ENCODE data around the gene MYO15B.

Gene MYO15B

DNA sequence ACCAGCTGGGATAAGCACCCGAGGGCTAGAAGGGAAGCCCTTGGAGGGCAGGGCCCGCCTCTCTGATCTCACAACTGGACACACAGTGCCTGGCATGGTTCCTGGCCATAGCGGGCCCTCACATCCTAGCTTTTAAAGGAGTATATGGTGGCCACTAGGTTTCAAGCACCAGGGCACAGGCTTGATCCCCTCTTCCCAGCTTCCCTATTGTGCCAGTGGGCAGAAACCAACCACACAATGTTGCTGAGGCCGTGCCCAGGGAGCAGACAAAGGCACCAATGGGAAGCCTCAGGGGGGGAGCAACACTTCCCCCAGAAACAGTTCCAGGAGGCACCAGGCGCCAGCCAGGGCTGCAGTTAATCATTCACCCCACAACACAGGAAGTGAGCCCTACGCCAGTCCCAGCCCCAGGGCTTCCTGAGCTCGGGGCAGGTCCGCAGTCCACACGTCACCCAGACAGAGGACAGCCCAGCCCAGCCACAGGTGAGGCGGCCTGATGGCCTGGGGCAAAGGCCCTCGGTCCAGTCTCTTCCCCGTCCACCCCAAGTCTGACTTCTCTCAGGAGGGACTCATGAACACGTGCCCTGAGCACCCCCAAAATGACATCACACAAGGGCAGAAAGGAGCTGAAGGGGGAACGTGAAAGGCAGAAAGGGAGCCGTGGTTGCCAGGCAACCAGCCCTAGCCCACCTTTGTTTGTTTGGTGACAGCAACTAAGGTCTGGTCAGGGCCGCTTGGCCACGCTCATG, 58.5 kb downstream of the MYO15B start:
- no CpG with 5 or more reads among the region's 17 CpGs for WGBS (ENCODE audit: insufficient coverage, insufficient read length)
- no peak for DNase-seq (ENCODE audit: low read depth, low spot score)
- H3K27ac ChIP-seq (ENCODE audit: low read length) = no peak overlapping the region
- H3K36me3 ChIP-seq (ENCODE audit: control insufficient read depth, insufficient read depth, low read length) = peaks cover 9% of the 10 kb centered on the region
- H3K4me1 ChIP-seq (ENCODE audit: control insufficient read depth, insufficient read depth, low read length) = peaks cover 11% of the 10 kb centered on the region; the same call in 1 of the 2 replicates
- H3K4me3 ChIP-seq (ENCODE audit: low read length) = no peak overlapping the region
- H3K27me3 ChIP-seq (ENCODE audit: control insufficient read depth, insufficient read depth, low read length) = no peaks in the 10 kb centered on the region
- H3K9me3 ChIP-seq (ENCODE audit: control insufficient read depth, insufficient read depth, low read length) = no peaks in the 10 kb centered on the region

DNA sequence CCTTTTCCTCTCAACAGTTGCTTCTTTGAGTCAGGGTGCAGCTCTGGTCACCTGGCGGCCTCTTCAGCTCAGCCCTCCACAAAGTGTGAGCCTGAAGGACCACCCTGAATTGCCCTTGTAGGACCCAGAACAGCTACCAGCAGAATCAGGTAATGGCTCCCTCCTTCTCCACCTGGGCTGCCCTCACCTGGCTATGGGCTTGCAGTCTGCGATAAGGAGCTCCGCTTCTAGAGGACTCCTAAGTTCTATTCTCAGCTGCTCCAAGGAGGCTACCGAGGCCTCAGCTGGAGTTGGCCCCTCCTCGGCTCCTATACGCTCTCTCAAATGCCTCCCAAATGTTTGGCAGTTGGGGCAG, 59.0 kb downstream of the MYO15B start:
- Histone ChIP-seq H3K36me3 (ENCODE audit: control insufficient read depth, insufficient read depth, low read length) (peaks cover 9% of the 10 kb centered on the region), H3K4me1 (ENCODE audit: control insufficient read depth, insufficient read depth, low read length) (peaks cover 11% of the 10 kb centered on the region; the same call in 1 of the 2 replicates), H3K9me3 (ENCODE audit: control insufficient read depth, insufficient read depth, low read length) (no peaks in the 10 kb centered on the region), H3K27ac (ENCODE audit: low read length) (no peak overlapping the region), H3K4me3 (ENCODE audit: low read length) (no peak overlapping the region), H3K27me3 (ENCODE audit: control insufficient read depth, insufficient read depth, low read length) (no peaks in the 10 kb centered on the region)
- DNase-seq (ENCODE audit: low read depth, low spot score) = no peak
- WGBS (ENCODE audit: insufficient coverage, insufficient read length) = no CpG with 5 or more reads among the region's 6 CpGs

DNA sequence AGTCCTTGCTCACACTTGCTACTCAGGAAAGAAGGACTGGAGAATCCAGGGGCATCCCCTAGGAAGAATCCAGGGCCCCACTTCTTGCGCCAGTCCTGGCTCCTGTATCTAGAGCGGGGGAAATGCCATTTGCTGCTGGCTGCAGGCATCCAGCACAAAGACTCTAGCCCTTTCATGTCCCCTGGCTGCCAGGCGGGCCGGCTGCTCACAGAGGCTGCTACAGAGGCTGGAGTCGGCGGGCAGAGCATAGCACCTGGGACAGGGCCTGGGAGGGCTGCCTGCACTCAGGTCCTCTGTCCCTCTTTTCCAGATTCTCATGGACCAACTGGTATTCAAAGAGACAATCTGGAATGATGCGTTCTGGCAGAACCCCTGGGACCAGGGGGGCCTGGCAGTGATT, 59.5 kb downstream of the MYO15B start:
- peaks cover 11% of the 10 kb centered on the region; the same call in 1 of the 2 replicates for H3K4me1 ChIP-seq (ENCODE audit: control insufficient read depth, insufficient read depth, low read length)
- no peak overlapping the region for H3K27ac ChIP-seq (ENCODE audit: low read length)
- no peak for DNase-seq (ENCODE audit: low read depth, low spot score)
- H3K9me3 ChIP-seq (ENCODE audit: control insufficient read depth, insufficient read depth, low read length) = no peaks in the 10 kb centered on the region
- peaks cover 9% of the 10 kb centered on the region for H3K36me3 ChIP-seq (ENCODE audit: control insufficient read depth, insufficient read depth, low read length)
- H3K4me3 ChIP-seq (ENCODE audit: low read length) = no peak overlapping the region
- WGBS (ENCODE audit: insufficient coverage, insufficient read length) = no CpG with 5 or more reads among the region's 7 CpGs
- H3K27me3 ChIP-seq (ENCODE audit: control insufficient read depth, insufficient read depth, low read length) = no peaks in the 10 kb centered on the region

DNA sequence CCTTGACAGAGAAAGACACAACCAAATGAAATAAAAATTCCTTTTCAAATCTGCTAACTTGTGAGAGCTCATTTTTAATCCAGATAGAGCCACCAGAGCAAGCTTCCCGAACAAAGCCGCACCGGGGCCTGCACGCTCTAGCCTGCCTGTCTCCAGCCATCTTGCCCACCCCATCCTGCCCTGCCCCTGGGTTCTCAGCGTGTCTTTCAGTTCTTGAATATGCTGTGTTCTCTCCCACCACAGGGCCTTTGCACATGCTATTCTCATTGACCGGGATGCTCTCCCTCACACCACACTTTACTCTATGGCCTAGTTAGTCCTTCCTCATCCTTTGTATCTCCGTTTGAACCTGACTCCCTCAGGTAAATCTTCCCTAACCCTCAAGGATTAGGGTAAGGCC, 60.3 kb downstream of the MYO15B start:
- no CpG with 5 or more reads among the region's 7 CpGs for WGBS (ENCODE audit: insufficient coverage, insufficient read length)
- H3K27me3 ChIP-seq (ENCODE audit: control insufficient read depth, insufficient read depth, low read length) = no peaks in the 10 kb centered on the region
- DNase-seq (ENCODE audit: low read depth, low spot score) = no peak
- H3K36me3 ChIP-seq (ENCODE audit: control insufficient read depth, insufficient read depth, low read length) = peaks cover 12% of the 10 kb centered on the region
- no peaks in the 10 kb centered on the region for H3K9me3 ChIP-seq (ENCODE audit: control insufficient read depth, insufficient read depth, low read length)
- H3K4me1 ChIP-seq (ENCODE audit: control insufficient read depth, insufficient read depth, low read length) = peaks cover 8% of the 10 kb centered on the region; the same call in 1 of the 2 replicates
- H3K27ac ChIP-seq (ENCODE audit: low read length) = no peak overlapping the region
- H3K4me3 ChIP-seq (ENCODE audit: low read length) = no peak overlapping the region

DNA sequence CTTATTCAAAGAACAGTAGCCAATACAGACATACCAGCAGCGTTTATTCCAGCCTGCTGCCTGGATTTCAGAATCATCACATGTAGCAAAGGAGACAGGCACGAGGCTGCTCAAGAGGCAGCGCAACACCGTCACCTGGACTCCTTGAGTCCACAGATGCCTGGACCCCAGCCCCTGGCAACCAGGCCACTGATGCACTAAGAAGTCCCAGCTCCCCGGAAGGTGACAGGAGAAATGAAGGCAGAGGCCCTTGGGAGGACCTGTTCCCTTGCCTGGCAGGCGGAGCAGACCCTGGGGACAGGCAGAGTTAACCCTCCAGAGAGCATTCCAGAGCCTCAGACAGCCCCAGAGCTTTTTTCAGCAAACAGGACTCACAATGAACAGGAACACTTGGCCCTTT, 62.1 kb downstream of the MYO15B start:
- Histone ChIP-seq H3K27ac (ENCODE audit: low read length) (no peak overlapping the region), H3K4me3 (ENCODE audit: low read length) (no peak overlapping the region), H3K36me3 (ENCODE audit: control insufficient read depth, insufficient read depth, low read length) (peaks cover 12% of the 10 kb centered on the region), H3K9me3 (ENCODE audit: control insufficient read depth, insufficient read depth, low read length) (no peaks in the 10 kb centered on the region), H3K4me1 (ENCODE audit: control insufficient read depth, insufficient read depth, low read length) (0 out of 2 replicates have a peak, but pooled peaks cover 1% of the 10 kb centered on the region), H3K27me3 (ENCODE audit: control insufficient read depth, insufficient read depth, low read length) (no peaks in the 10 kb centered on the region)
- no peak for DNase-seq (ENCODE audit: low read depth, low spot score)
- no CpG with 5 or more reads among the region's 6 CpGs for WGBS (ENCODE audit: insufficient coverage, insufficient read length)

DNA sequence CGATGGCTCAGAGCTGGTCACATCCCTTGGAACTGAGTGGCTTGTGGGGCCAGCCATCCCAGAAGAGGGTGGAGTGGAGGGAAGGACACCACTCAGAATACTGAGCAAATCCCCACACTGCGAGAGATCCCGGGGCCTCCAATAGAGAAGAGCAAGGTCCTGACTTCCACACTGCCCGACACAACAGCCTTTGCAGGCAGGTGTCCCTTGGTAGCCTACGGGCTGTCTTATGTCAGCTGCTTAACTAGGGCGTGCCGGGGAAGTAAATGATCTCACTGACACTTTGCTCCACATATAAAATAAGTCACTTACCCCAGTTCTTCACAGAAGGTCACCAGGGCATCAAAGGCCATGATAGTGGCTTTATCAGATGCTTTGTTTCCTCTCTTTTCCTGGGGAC, 63.3 kb downstream of the MYO15B start:
- Histone ChIP-seq H3K27me3 (ENCODE audit: control insufficient read depth, insufficient read depth, low read length) (no peaks in the 10 kb centered on the region), H3K4me3 (ENCODE audit: low read length) (no peak overlapping the region), H3K9me3 (ENCODE audit: control insufficient read depth, insufficient read depth, low read length) (no peaks in the 10 kb centered on the region), H3K36me3 (ENCODE audit: control insufficient read depth, insufficient read depth, low read length) (peaks cover 12% of the 10 kb centered on the region), H3K27ac (ENCODE audit: low read length) (no peak overlapping the region), H3K4me1 (ENCODE audit: control insufficient read depth, insufficient read depth, low read length) (0 out of 2 replicates have a peak, but pooled peaks cover 1% of the 10 kb centered on the region)
- WGBS (ENCODE audit: insufficient coverage, insufficient read length) = no CpG with 5 or more reads among the region's 7 CpGs
- no peak for DNase-seq (ENCODE audit: low read depth, low spot score)

DNA sequence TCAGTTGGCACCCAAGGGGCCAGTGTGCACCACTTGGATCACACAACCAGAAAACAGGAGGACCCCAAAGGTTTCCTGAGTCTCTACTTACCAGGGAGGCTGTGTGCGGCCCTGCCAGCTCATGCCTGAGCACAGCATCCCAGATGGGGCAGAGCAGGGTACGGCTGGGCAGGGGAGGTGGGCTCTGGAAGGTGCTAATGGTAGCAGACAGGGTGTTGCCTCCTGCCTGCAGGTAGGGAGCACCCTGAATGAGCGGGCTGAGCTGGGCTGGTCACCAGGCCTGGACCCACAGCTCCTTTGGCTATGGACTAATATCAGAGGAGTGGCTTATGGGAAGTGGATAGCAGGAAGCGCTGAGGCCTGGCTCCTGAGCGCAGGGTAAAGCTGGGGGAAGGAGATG, 64.7 kb downstream of the MYO15B start:
- peaks cover 15% of the 10 kb centered on the region for H3K36me3 ChIP-seq (ENCODE audit: control insufficient read depth, insufficient read depth, low read length)
- no peak overlapping the region for H3K27ac ChIP-seq (ENCODE audit: low read length)
- no peak overlapping the region for H3K4me3 ChIP-seq (ENCODE audit: low read length)
- no peaks in the 10 kb centered on the region for H3K27me3 ChIP-seq (ENCODE audit: control insufficient read depth, insufficient read depth, low read length)
- H3K9me3 ChIP-seq (ENCODE audit: control insufficient read depth, insufficient read depth, low read length) = no peaks in the 10 kb centered on the region
- H3K4me1 ChIP-seq (ENCODE audit: control insufficient read depth, insufficient read depth, low read length) = no peaks in the 10 kb centered on the region
- DNase-seq (ENCODE audit: low read depth, low spot score) = no peak
- no CpG with 5 or more reads among the region's 5 CpGs for WGBS (ENCODE audit: insufficient coverage, insufficient read length)

DNA sequence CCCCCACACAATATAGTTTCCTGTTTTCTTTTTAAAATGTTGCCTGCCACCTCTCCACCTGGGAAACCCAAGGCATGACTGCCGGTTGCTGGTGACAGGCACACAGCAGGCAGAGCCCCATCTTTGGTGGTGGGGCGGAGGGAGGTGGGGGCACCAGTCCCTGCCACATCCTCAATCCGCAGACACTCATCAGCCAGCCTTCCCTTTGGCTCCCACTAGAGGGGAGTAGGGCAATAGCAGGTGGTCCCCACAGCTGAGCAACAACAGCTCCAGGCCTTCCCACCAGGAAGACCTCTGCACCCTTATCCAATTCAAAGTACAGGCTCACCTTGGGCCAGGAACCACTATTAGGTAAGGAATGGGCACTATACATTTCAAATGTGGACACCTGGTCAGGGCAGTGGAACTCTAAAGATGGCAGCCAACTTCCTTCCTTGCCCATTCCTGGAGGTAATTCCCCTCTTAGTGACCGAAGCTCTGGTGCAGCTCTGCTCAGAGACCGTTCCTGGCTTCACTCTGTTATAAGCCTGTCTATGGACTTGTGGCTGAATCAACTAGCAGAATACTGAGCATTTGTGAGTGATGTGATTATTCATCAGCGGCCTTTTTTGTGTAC, 65.4 kb downstream of the MYO15B start:
- Histone ChIP-seq H3K4me3 (ENCODE audit: low read length) (no peak overlapping the region), H3K27me3 (ENCODE audit: control insufficient read depth, insufficient read depth, low read length) (no peaks in the 10 kb centered on the region), H3K9me3 (ENCODE audit: control insufficient read depth, insufficient read depth, low read length) (no peaks in the 10 kb centered on the region), H3K27ac (ENCODE audit: low read length) (no peak overlapping the region), H3K4me1 (ENCODE audit: control insufficient read depth, insufficient read depth, low read length) (no peaks in the 10 kb centered on the region), H3K36me3 (ENCODE audit: control insufficient read depth, insufficient read depth, low read length) (peaks cover 14% of the 10 kb centered on the region; the same call in 1 of the 2 replicates)
- no CpG with 5 or more reads among the region's 6 CpGs for WGBS (ENCODE audit: insufficient coverage, insufficient read length)
- no peak for DNase-seq (ENCODE audit: low read depth, low spot score)

DNA sequence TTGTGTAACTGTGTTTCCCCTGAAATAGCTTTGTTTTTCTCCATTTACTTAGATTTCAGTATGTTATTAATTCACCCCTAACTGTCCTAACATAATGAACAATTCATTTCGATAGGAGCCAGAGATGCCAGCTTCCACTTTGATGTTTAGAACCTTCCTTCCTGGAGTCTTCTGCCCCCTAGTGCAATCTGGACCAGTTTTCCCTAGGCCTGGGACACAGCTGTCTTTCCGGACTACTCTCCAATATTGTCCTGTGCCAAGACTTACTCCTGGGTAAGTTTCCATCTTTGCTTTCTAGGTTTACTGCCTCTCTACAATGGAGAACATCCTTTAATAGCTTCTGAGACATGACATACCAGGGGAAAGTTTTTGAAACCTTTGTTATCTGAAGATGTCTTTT, 66.6 kb downstream of the MYO15B start:
- Histone ChIP-seq H3K4me3 (ENCODE audit: low read length) (no peak overlapping the region), H3K4me1 (ENCODE audit: control insufficient read depth, insufficient read depth, low read length) (no peaks in the 10 kb centered on the region), H3K36me3 (ENCODE audit: control insufficient read depth, insufficient read depth, low read length) (peaks cover 17% of the 10 kb centered on the region; the same call in 1 of the 2 replicates), H3K9me3 (ENCODE audit: control insufficient read depth, insufficient read depth, low read length) (no peaks in the 10 kb centered on the region), H3K27me3 (ENCODE audit: control insufficient read depth, insufficient read depth, low read length) (no peaks in the 10 kb centered on the region), H3K27ac (ENCODE audit: low read length) (no peak overlapping the region)
- WGBS (ENCODE audit: insufficient coverage, insufficient read length) = no CpG with 5 or more reads among the region's 2 CpGs
- no peak for DNase-seq (ENCODE audit: low read depth, low spot score)

DNA sequence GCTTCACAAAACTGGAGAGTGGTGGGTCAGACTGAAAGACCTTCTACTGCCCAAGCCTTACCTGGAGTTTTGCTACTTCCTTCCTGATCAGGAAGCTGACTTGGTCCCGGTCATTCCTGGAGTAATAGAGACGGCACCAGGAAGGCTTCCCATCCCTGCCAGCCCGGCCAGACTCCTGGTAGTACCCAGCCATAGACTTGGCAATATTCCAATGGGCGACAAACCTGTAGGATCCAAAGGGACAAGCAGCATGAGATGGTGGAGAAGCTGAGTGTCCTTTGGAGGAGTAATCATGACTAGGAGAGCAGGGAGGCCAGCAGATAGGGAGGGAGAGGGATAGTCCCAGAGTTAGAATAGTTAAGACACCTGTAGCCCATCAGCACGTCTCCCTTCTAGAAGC, 70.6 kb downstream of the MYO15B start:
- no peak overlapping the region for H3K27ac ChIP-seq (ENCODE audit: low read length)
- H3K4me3 ChIP-seq (ENCODE audit: low read length) = no peak overlapping the region
- no peaks in the 10 kb centered on the region for H3K27me3 ChIP-seq (ENCODE audit: control insufficient read depth, insufficient read depth, low read length)
- no peaks in the 10 kb centered on the region for H3K4me1 ChIP-seq (ENCODE audit: control insufficient read depth, insufficient read depth, low read length)
- no peak for DNase-seq (ENCODE audit: low read depth, low spot score)
- WGBS (ENCODE audit: insufficient coverage, insufficient read length) = no CpG with 5 or more reads among the region's 5 CpGs
- H3K9me3 ChIP-seq (ENCODE audit: control insufficient read depth, insufficient read depth, low read length) = no peaks in the 10 kb centered on the region
- H3K36me3 ChIP-seq (ENCODE audit: control insufficient read depth, insufficient read depth, low read length) = peaks cover 16% of the 10 kb centered on the region

DNA sequence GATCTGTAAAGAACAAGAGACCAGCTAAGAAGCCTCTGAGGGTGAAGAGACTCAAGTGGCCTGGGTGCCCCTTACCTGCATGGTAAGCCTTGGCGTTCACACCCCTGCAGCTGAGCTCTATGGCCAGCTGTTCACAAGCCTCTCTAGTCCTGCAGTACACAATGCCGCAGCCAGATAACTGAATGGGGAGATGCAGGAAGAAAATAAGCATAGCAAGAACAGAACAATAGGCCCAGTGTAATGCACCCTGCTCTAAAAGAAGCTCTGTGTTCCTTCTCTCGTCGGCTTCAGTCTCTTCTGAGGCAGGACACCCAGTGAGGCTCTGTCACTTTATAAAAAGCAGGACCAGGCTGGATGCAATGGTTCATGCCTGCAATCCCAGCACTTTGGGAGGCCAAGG, 73.9 kb downstream of the MYO15B start:
- Histone ChIP-seq H3K4me1 (ENCODE audit: control insufficient read depth, insufficient read depth, low read length) (no peaks in the 10 kb centered on the region), H3K27ac (ENCODE audit: low read length) (no peak overlapping the region), H3K27me3 (ENCODE audit: control insufficient read depth, insufficient read depth, low read length) (no peaks in the 10 kb centered on the region), H3K9me3 (ENCODE audit: control insufficient read depth, insufficient read depth, low read length) (no peaks in the 10 kb centered on the region), H3K4me3 (ENCODE audit: low read length) (no peak overlapping the region), H3K36me3 (ENCODE audit: control insufficient read depth, insufficient read depth, low read length) (peaks cover 16% of the 10 kb centered on the region)
- DNase-seq (ENCODE audit: low read depth, low spot score) = no peak
- WGBS (ENCODE audit: insufficient coverage, insufficient read length) = no CpG with 5 or more reads among the region's 4 CpGs

All from iPS DF 6.9 (cell line).